Measurements from ENCODE around the gene EPB41L4B. TPM values are rescaled to one million over a fixed set of nuclear protein-coding genes. Genes with fewer than 3 reads are reported as not detected.

EPB41L4B gene
- total and polyA plus RNA-seq, 8 donors, result 36.8 to 122 (median 93.3) TPM

DNA sequence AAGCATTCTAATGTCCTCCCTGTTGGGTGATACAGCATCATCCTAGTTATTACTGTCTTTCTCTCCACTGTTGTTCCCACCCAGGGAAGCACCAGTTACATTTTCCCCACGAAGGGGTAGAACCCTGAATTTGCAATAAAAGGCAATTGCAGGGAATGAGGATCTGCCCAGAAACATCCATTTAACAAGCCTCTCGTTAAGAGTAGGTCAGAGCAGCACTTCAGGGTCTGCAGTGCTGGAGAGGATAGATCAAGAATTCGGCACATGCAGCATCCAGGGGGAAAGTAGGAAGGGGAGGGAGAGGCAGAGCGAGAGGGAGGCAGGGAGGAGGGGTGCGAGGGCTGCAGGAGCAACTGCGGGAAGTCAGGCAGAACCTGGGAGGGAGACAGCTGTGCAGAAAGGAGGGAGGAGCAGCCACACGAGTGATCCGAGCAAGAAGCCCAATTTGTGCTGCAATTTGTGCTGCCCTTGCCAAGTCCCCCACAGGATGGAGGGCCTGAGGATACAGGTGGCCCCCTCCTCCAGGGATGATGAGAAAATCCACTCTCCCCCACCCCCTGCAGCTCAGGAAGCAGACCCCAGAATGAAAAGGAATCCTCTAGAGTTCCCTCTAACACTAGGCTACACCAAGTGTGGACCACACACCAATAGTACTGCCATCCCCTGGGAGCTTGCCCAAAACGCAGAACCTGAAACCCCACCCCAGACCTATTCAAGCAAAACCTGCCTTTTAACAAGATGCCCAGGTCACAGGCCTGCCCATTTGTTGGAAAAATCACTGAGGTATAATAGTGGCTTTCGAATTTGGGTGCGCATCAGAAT lies 62.2 kb downstream of the EPB41L4B start:
- DNase-seq (peak in 4 of 6 donors; percentile 28 to 53 (median 43)), FAIRE-seq (no peak), ATAC-seq (peak in 3 of 4 donors; percentile 30 to 66 (median 45))
- H3K27me3 ChIP-seq, result no peaks in the 10 kb centered on the region
- H3K36me3 ChIP-seq, result peaks cover 0 to 24% (median 7%) of the 10 kb centered on the region in 3 donors
- no peaks in the 10 kb centered on the region for H3K9me3 ChIP-seq
- no peak overlapping the region for H3K27ac ChIP-seq
- peaks cover 13 to 26% (median 19%) of the 10 kb centered on the region in 3 donors for H3K4me1 ChIP-seq
- no peak overlapping the region for H3K4me3 ChIP-seq
- intact Hi-C loops (cut with DNase I), result no loop called here
- TF ChIP-seq, protein P1, sequence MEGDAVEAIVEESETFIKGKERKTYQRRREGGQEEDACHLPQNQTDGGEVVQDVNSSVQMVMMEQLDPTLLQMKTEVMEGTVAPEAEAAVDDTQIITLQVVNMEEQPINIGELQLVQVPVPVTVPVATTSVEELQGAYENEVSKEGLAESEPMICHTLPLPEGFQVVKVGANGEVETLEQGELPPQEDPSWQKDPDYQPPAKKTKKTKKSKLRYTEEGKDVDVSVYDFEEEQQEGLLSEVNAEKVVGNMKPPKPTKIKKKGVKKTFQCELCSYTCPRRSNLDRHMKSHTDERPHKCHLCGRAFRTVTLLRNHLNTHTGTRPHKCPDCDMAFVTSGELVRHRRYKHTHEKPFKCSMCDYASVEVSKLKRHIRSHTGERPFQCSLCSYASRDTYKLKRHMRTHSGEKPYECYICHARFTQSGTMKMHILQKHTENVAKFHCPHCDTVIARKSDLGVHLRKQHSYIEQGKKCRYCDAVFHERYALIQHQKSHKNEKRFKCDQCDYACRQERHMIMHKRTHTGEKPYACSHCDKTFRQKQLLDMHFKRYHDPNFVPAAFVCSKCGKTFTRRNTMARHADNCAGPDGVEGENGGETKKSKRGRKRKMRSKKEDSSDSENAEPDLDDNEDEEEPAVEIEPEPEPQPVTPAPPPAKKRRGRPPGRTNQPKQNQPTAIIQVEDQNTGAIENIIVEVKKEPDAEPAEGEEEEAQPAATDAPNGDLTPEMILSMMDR (IDR thresholded peaks at IDR 0.05), result no peak
- 43 to 48% methylated on average over 11 of the region's 11 CpGs for WGBS, 2 donors

DNA sequence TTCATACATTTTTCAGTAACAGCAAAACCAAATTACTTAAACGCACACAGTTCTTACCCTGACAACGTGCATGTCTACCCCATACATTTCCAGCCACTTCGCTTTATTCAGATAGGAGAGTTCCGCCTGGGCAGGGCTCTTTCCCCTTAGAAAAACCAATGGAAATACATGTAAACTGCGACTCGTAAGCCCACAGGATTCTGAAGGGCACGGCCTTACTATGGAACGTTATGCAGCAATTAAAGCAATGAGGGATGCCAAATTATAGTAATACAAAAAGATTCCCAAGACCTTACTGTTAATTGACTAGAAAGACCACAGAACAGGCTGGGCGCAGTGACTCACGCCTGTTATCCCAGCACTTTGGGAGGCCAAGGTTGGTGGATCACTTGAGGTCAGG lies 64.5 kb downstream of the EPB41L4B start:
- Histone ChIP-seq H3K4me3 (no peak overlapping the region), H3K27ac (no peak overlapping the region), H3K4me1 (peaks cover 29 to 40% (median 31%) of the 10 kb centered on the region in 3 donors), H3K9me3 (no peaks in the 10 kb centered on the region), H3K36me3 (peaks cover 0 to 20% (median 7%) of the 10 kb centered on the region in 3 donors), H3K27me3 (no peaks in the 10 kb centered on the region)
- TF ChIP-seq, protein P1 (IDR thresholded peaks at IDR 0.05), result no peak
- no peak for DNase-seq
- no peak for FAIRE-seq
- no peak for ATAC-seq
- 94 to 95% methylated on average over 10 of the region's 10 CpGs for WGBS, 2 donors
- intact Hi-C loops (cut with DNase I), result no loop called here

DNA sequence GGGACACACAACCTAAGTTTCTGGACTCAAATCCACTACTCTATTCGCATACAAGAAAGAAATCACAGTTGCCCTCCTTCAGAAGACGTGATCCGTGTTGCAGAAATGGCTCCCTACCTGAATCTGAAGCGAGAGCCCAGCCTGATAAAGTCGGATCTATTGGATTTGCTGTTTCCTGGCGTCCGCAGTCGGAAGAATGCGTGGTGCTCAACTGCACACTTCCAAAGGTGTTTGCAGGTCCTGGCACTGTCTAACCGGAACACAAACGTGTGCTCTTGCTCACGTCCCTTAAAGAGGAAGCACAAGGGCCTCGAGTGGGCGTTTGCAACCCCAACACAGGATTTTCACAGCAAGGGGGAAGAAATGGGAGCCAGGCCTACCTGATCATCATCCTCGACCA lies 65.5 kb downstream of the EPB41L4B start:
- DNase-seq (peak in 1 of 6 donors; percentile 8), ATAC-seq (no peak), FAIRE-seq (no peak)
- H3K36me3 ChIP-seq, result peaks cover 0 to 20% (median 7%) of the 10 kb centered on the region in 3 donors
- H3K27me3 ChIP-seq, result no peaks in the 10 kb centered on the region
- no peak overlapping the region for H3K4me3 ChIP-seq
- intact Hi-C loops (cut with DNase I), result no loop called here
- H3K9me3 ChIP-seq, result no peaks in the 10 kb centered on the region
- TF ChIP-seq, protein P1 (IDR thresholded peaks at IDR 0.05), result no peak
- peaks cover 35 to 45% (median 37%) of the 10 kb centered on the region in 3 donors for H3K4me1 ChIP-seq
- H3K27ac ChIP-seq, result peak overlapping the region in 2 of 4 donors; percentile 88 to 93
- WGBS, 2 donors, result 88 to 90% methylated on average over 15 of the region's 15 CpGs

DNA sequence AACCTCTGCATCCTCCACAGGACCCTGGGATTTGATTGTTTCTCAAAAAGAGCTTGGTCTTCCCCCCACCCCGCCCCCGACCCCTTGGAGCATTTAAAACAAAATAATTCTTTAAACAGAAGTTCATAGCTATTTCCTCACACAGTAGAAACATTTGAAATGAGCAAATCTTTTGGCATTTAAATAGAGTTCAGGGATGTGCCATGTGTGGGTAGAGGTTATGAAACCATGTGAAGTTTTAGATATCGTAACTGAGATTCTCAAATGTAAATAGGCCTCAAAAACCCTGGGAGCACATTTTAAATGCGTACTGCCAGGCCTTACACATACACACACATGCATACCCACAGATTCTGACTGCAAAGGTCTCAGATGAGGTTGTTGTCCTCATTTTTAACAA lies 66.5 kb downstream of the EPB41L4B start:
- FAIRE-seq (no peak), ATAC-seq (no peak), DNase-seq (no peak)
- WGBS, 2 donors, result 54 to 61% methylated on average over 4 of the region's 4 CpGs
- Histone ChIP-seq H3K9me3 (no peaks in the 10 kb centered on the region), H3K27ac (peak overlapping the region; percentile 56 to 93 (median 84)), H3K4me1 (peaks cover 46 to 56% (median 48%) of the 10 kb centered on the region in 3 donors), H3K36me3 (peaks cover 0 to 20% (median 7%) of the 10 kb centered on the region in 3 donors), H3K4me3 (no peak overlapping the region), H3K27me3 (no peaks in the 10 kb centered on the region)
- intact Hi-C loops (cut with DNase I), result loop anchor here in 1 of 3 donors (5.0 kb wide), 1 partner anchor 63 kb away; no protein-coding TSS in a partner anchor
- TF ChIP-seq, protein P1 (IDR thresholded peaks at IDR 0.05), result no peak
